ENCODE data around the gene SCLT1. TPM values are rescaled to one million over a fixed set of nuclear protein-coding genes. Genes with fewer than 3 reads are reported as not detected.
A peak's percentile ranks its signal among the peaks of the same experiment; 100 is the strongest.

SCLT1 gene
- total RNA-seq, 4 donors from 2014 or later = 12.9 to 28.6 (median 20.8) TPM

DNA sequence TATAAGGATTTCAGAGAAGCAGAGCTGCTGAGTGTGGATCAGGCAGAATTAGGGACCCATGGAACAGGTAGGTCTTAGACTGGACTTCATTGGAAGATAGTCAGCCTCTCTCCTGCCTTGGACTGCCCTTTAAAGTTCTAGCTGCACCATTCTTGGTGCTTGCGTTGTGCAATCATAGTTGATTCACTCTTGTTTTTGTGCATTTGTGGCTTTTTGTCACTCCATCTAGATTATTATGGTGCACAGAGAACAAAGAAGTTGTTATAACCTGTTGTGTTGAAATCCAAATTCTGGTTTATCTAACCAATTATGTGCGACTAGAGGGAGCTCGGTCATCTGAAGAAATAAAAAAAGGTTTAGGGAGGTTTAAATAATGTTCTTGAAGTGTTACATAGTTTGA is 224.6 kb downstream of the SCLT1 start:
- no peaks in the 10 kb centered on the region for H3K27me3 ChIP-seq
- H3K9me3 ChIP-seq = no peaks in the 10 kb centered on the region
- H3K36me3 ChIP-seq = peaks cover 40 to 42% of the 10 kb centered on the region in 2 donors
- no peak for DNase-seq
- no peaks in the 10 kb centered on the region for H3K4me1 ChIP-seq
- WGBS, 2 donors = 86 to 91% methylated on average over 3 of the region's 3 CpGs
- no peak overlapping the region for H3K27ac ChIP-seq
- no peak for TF ChIP-seq POLR2A (IDR thresholded peaks at IDR 0.05)
- TF ChIP-seq, protein P1, sequence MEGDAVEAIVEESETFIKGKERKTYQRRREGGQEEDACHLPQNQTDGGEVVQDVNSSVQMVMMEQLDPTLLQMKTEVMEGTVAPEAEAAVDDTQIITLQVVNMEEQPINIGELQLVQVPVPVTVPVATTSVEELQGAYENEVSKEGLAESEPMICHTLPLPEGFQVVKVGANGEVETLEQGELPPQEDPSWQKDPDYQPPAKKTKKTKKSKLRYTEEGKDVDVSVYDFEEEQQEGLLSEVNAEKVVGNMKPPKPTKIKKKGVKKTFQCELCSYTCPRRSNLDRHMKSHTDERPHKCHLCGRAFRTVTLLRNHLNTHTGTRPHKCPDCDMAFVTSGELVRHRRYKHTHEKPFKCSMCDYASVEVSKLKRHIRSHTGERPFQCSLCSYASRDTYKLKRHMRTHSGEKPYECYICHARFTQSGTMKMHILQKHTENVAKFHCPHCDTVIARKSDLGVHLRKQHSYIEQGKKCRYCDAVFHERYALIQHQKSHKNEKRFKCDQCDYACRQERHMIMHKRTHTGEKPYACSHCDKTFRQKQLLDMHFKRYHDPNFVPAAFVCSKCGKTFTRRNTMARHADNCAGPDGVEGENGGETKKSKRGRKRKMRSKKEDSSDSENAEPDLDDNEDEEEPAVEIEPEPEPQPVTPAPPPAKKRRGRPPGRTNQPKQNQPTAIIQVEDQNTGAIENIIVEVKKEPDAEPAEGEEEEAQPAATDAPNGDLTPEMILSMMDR (IDR thresholded peaks at IDR 0.05) = no peak
- intact Hi-C loops (cut with DNase I) = loop anchor here (5.0 to 10.0 kb wide), 4 partner anchors 226 to 684 kb away; partner anchors contain the start of genes C4orf33 and SCLT1
- no peak overlapping the region for H3K4me3 ChIP-seq (replicated peaks in 1 of 3)

DNA sequence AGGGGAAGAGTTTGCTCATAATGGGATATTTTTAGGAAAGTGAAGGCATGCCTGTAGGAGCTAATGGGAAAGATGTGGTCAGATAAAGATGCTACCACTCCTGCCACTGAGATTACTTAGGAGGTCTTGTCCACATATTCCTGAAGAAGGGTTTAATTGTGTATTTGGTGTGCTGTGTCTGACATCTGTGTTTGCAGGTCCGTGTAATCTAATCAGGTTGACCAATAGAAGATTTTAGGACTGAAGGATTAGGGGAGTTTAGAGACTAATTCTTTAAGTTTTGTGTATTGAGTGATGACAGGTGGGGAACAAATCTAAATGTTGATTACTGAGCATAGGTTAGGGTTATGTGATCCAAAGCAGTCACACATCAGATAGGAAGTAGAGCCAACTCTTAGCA is 226.6 kb downstream of the SCLT1 start:
- no peak overlapping the region for H3K27ac ChIP-seq
- no peak for DNase-seq
- TF ChIP-seq, protein P1 (IDR thresholded peaks at IDR 0.05) = no peak
- TF ChIP-seq POLR2A (IDR thresholded peaks at IDR 0.05) = no peak
- H3K9me3 ChIP-seq = no peaks in the 10 kb centered on the region
- H3K27me3 ChIP-seq = no peaks in the 10 kb centered on the region
- H3K36me3 ChIP-seq = peaks cover 40 to 41% of the 10 kb centered on the region in 2 donors
- H3K4me3 ChIP-seq (replicated peaks in 1 of 3) = no peak overlapping the region
- peaks cover 0 to 7% of the 10 kb centered on the region in 2 donors for H3K4me1 ChIP-seq
- 72 to 92% methylated on average over 1 of the region's 1 CpG for WGBS, 2 donors
- intact Hi-C loops (cut with DNase I) = loop anchor here (5.0 to 10.0 kb wide), 4 partner anchors 228 to 682 kb away; partner anchors contain the start of genes C4orf33 and SCLT1

DNA sequence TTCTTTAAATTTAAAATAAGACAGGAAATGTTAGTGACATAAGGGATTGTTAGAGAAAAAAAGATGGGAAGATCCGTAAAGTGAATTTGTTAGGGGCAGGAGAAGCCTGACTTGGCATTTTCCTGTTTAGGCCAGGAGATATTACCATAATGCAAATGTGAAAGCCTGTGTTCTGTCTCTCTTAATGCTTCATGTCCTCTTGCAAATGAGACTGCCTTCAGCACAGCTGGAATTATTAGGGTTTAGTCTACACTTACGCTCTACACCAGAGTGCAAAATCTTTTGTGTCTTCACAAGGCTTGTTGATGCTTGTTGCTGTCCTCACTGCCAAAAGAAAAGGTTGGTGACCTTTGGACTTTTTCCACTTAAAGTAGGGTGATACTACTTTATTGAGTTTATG is 227.1 kb downstream of the SCLT1 start:
- WGBS, 2 donors = 93 to 97% methylated on average over 2 of the region's 2 CpGs
- H3K9me3 ChIP-seq = no peaks in the 10 kb centered on the region
- H3K27ac ChIP-seq = no peak overlapping the region
- peaks cover 39 to 41% of the 10 kb centered on the region in 2 donors for H3K36me3 ChIP-seq
- DNase-seq = no peak
- no peaks in the 10 kb centered on the region for H3K27me3 ChIP-seq
- intact Hi-C loops (cut with DNase I) = loop anchor here (5.0 to 10.0 kb wide), 4 partner anchors 229 to 681 kb away; partner anchors contain the start of genes C4orf33 and SCLT1
- H3K4me3 ChIP-seq (replicated peaks in 1 of 3) = no peak overlapping the region
- no peak for TF ChIP-seq POLR2A (IDR thresholded peaks at IDR 0.05)
- TF ChIP-seq, protein P1 (IDR thresholded peaks at IDR 0.05) = no peak
- peaks cover 0 to 7% of the 10 kb centered on the region in 2 donors for H3K4me1 ChIP-seq

DNA sequence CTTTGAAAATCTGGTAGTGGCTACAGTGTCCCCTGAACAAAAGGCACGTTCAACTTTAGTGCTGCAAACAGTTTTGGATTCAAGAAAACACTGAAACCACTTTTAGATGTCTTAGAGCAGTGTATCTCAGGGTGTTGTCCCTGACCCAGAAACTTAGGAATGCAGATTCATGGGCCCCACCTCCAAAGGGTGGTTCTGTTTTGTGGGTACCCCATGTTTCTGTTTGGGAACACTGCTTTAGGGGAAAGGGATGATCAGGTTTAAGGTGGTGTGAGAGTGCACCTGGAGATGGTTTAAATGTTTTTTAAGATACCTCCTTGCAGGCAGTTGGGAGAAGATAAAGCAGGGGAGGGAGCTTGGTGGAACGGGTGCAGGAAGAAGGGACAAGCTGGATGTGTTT is 228.2 kb downstream of the SCLT1 start:
- TF ChIP-seq, protein P1 (IDR thresholded peaks at IDR 0.05) = no peak
- TF ChIP-seq POLR2A (IDR thresholded peaks at IDR 0.05) = no peak
- peaks cover 44% of the 10 kb centered on the region in 2 donors for H3K36me3 ChIP-seq
- WGBS, 2 donors = 91 to 92% methylated on average over 2 of the region's 2 CpGs
- DNase-seq = no peak
- H3K4me1 ChIP-seq = peaks cover 0 to 7% of the 10 kb centered on the region in 2 donors
- no peak overlapping the region for H3K27ac ChIP-seq
- H3K4me3 ChIP-seq (replicated peaks in 1 of 3) = no peak overlapping the region
- no peaks in the 10 kb centered on the region for H3K9me3 ChIP-seq
- no peaks in the 10 kb centered on the region for H3K27me3 ChIP-seq
- intact Hi-C loops (cut with DNase I) = loop anchor here (5.0 to 10.0 kb wide), 4 partner anchors 230 to 680 kb away; partner anchors contain the start of genes C4orf33 and SCLT1

DNA sequence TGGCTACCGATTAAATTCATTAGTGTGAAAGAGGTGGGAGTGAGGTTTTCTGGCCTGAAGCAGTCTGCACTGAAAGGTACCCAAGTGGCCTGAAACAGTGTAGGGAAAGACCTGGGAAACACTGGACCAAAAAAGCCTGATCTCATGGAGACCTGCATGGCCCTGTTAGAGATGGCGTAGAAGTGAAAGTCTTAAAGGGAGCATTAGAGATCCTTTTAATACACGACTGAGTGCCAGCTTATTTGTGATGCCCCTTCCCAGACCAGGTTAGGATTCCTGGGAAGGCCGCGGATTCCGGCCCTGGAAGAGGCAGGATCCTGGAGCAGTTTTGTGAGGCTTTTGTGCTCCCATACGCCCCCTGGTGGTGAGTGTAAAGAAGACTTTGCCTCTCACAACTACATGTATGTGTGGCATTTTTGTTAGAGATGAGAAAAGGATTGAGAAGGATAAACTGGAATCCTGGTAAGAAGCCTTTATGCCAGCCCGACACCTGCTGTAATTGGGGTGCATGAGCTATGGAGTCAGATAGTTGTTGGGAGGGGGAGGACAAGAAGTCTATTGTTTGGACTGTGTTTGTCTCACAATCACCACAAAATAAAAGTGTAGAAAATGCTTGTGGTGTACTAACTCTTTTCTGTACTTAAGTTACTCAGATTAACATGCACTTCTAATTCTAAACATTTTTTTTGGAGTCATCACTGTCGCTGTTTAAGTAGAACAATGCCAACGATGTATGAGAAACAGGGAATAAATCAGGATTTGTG is 229.8 kb downstream of the SCLT1 start:
- 47 to 53% methylated on average over 10 of the region's 10 CpGs for WGBS, 2 donors
- H3K36me3 ChIP-seq = peaks cover 35 to 45% of the 10 kb centered on the region in 2 donors
- TF ChIP-seq, protein P1 (IDR thresholded peaks at IDR 0.05) = peak; percentile 46 to 91 (median 78)
- TF ChIP-seq POLR2A (IDR thresholded peaks at IDR 0.05) = no peak
- H3K27me3 ChIP-seq = no peaks in the 10 kb centered on the region
- peak overlapping the region in 1 of 3 donors; percentile 24 for H3K27ac ChIP-seq
- no peaks in the 10 kb centered on the region for H3K9me3 ChIP-seq
- intact Hi-C loops (cut with DNase I) = loop anchor here (5.0 to 10.0 kb wide), 4 partner anchors 51 to 679 kb away; partner anchors contain the start of genes C4orf33 and SCLT1
- DNase-seq = peak; percentile 69 to 81
- H3K4me3 ChIP-seq (replicated peaks in 1 of 3) = no peak overlapping the region
- H3K4me1 ChIP-seq = peaks cover 0 to 7% of the 10 kb centered on the region in 2 donors

All from thyroid gland (tissue), 4 donors.